Mucosa of rectum (tissue), 2 donors: ENCODE data around the gene ARL17B.
"Not testable (repeated sequence)": the region's sequence is repeated elsewhere in the genome, so short reads cannot be mapped to it uniquely, and the experiment has no call there.

Experiments used
- H3K27ac ChIP-seq, 2 donors: one replicate each; pipeline ENCODE4 v1.7.0; 2013; ENCODE audit warnings: inconsistent platforms in 2 of 2, low read depth in 2 of 2, low read length in 2 of 2
- H3K27me3 ChIP-seq, 2 donors: one replicate each; pipeline ENCODE4 v1.7.0; 2013; ENCODE audit warnings: low read length in 2 of 2; ENCODE audit not compliant: control insufficient read depth in 2 of 2, insufficient read depth in 2 of 2
- H3K36me3 ChIP-seq, 2 donors: one replicate each; pipeline ENCODE4 v1.7.0; 2013; ENCODE audit warnings: low read length in 2 of 2; ENCODE audit not compliant: control insufficient read depth in 2 of 2, insufficient read depth in 2 of 2
- H3K4me1 ChIP-seq, 2 donors: one replicate each; pipeline ENCODE4 v1.7.0; 2013; ENCODE audit warnings: low read length in 2 of 2, mild to moderate bottlenecking in 1 of 2; ENCODE audit not compliant: control insufficient read depth in 2 of 2, insufficient read depth in 2 of 2
- H3K4me3 ChIP-seq, 2 donors: one replicate each; pipeline ENCODE4 v1.7.0; 2013; ENCODE audit warnings: low read length in 2 of 2
- H3K9ac ChIP-seq, 2 donors: one replicate each; pipeline ENCODE4 v1.7.0; 2013; ENCODE audit warnings: low read length in 2 of 2, low read depth in 1 of 2, mild to moderate bottlenecking in 1 of 2
- H3K9me3 ChIP-seq, 2 donors: one replicate each; pipeline ENCODE4 v1.7.0; 2013; ENCODE audit warnings: low read length in 2 of 2; ENCODE audit not compliant: control insufficient read depth in 2 of 2
- donor health status: healthy.
- donor health status: Normal muscosa, but diverticular disease.

The ARL17B gene

GRCh38 chr17:46361755-46362154, at the start of gene ARL17B:
ARL17B (minus strand) TSS chr17:46361766; CDS start chr17:46358397, 3,369 bp downstream.
- not testable (repeated sequence) for H3K4me1 ChIP-seq, H3K9me3 ChIP-seq, H3K27ac ChIP-seq, H3K36me3 ChIP-seq, H3K4me3 ChIP-seq, H3K9ac ChIP-seq, H3K27me3 ChIP-seq

- not testable (repeated sequence) for H3K9me3 ChIP-seq, H3K36me3 ChIP-seq, H3K27ac ChIP-seq, H3K4me1 ChIP-seq, H3K9ac ChIP-seq, H3K27me3 ChIP-seq, H3K4me3 ChIP-seq
Observed at GRCh38 chr17:46409864-46410263, 48.3 kb upstream of the ARL17B start.

GRCh38 chr17:46407155-46407554, 45.6 kb upstream of the ARL17B start:
- not testable (repeated sequence) for H3K36me3 ChIP-seq, H3K9ac ChIP-seq, H3K27ac ChIP-seq, H3K4me3 ChIP-seq, H3K27me3 ChIP-seq, H3K4me1 ChIP-seq, H3K9me3 ChIP-seq

- H3K9ac ChIP-seq, H3K4me1 ChIP-seq, H3K27me3 ChIP-seq, H3K27ac ChIP-seq, H3K9me3 ChIP-seq, H3K36me3 ChIP-seq, H3K4me3 ChIP-seq: not testable (repeated sequence)
Observed at GRCh38 chr17:46401033-46401787, 39.6 kb upstream of the ARL17B start.

GRCh38 chr17:46400543-46400942, 39.0 kb upstream of the ARL17B start:
- not testable (repeated sequence) for H3K4me1 ChIP-seq, H3K27ac ChIP-seq, H3K27me3 ChIP-seq, H3K9ac ChIP-seq, H3K9me3 ChIP-seq, H3K36me3 ChIP-seq, H3K4me3 ChIP-seq

GRCh38 chr17:46399993-46400392, 38.4 kb upstream of the ARL17B start:
- not testable (repeated sequence) for H3K27ac ChIP-seq, H3K4me1 ChIP-seq, H3K9ac ChIP-seq, H3K4me3 ChIP-seq, H3K9me3 ChIP-seq, H3K36me3 ChIP-seq, H3K27me3 ChIP-seq

GRCh38 chr17:46396292-46396691, 34.7 kb upstream of the ARL17B start:
- H3K4me3 ChIP-seq, H3K27ac ChIP-seq, H3K36me3 ChIP-seq, H3K9ac ChIP-seq, H3K4me1 ChIP-seq, H3K27me3 ChIP-seq, H3K9me3 ChIP-seq: not testable (repeated sequence)

GRCh38 chr17:46393702-46394101, 32.1 kb upstream of the ARL17B start:
- H3K4me3 ChIP-seq, H3K36me3 ChIP-seq, H3K27me3 ChIP-seq, H3K27ac ChIP-seq, H3K9ac ChIP-seq, H3K9me3 ChIP-seq, H3K4me1 ChIP-seq: not testable (repeated sequence)

GRCh38 chr17:46385491-46385890, 23.9 kb upstream of the ARL17B start:
- H3K4me1 ChIP-seq, H3K27ac ChIP-seq, H3K36me3 ChIP-seq: not testable (repeated sequence)

GRCh38 chr17:46383118-46383517, 21.6 kb upstream of the ARL17B start:
- H3K9ac ChIP-seq, H3K4me1 ChIP-seq, H3K36me3 ChIP-seq, H3K27me3 ChIP-seq, H3K4me3 ChIP-seq, H3K9me3 ChIP-seq, H3K27ac ChIP-seq: not testable (repeated sequence)

More at GRCh38 chr17:46385491-46385890, 23.9 kb upstream of the ARL17B start:
- H3K4me3 ChIP-seq, H3K27me3 ChIP-seq, H3K9me3 ChIP-seq, H3K9ac ChIP-seq: not testable (repeated sequence)

GRCh38 chr17:46373418-46373817, 11.9 kb upstream of the ARL17B start:
- H3K4me1 ChIP-seq, H3K9me3 ChIP-seq, H3K27me3 ChIP-seq, H3K36me3 ChIP-seq, H3K9ac ChIP-seq, H3K27ac ChIP-seq, H3K4me3 ChIP-seq: not testable (repeated sequence)
